PC-3 (cell line): ENCODE results near the gene CLASP1. TPM values are rescaled to one million over a fixed set of nuclear protein-coding genes. Genes with fewer than 3 reads are reported as not detected.
"Not testable (repeated sequence)": the region's sequence is repeated elsewhere in the genome, so short reads cannot be mapped to it uniquely, and the experiment has no call there.

Source experiments
- ATAC-seq: fragments of 200-7000 bp; cut with Tn5 transposase; 2 replicates; pipeline ENCODE4 v1.9.1; 2020; ENCODE audit warnings: mild to moderate bottlenecking, moderate library complexity
- BruUV-seq: library from RNA; stranded (reverse); fragments of 400-500 nt; replicated peaks from 2 replicates; lab custom pipeline; 2021; lab: Mats Ljungman, UMichigan
- CTCF ChIA-PET: fragments of 300-600 bp; sonication (Branson Sonifier 250); formaldehyde crosslinking; loops from one replicate; lab custom pipeline; 2022; ENCODE audit warnings: antibody characterized with exemption; lab: Charles Lee
- POLR2A ChIA-PET: fragments of 300-600 bp; sonication (Branson Sonifier 250); formaldehyde crosslinking; loops from one replicate; lab custom pipeline; 2022; ENCODE audit warnings: antibody characterized with exemption; ENCODE audit not compliant: unreplicated experiment; lab: Charles Lee
- DNase-seq: peaks from one replicate; pipeline ENCODE4 v3.0.0-alpha.2; 2015
- H2AFZ ChIP-seq: fragments of 300-600 bp; sonication (generic); 2 replicates; pipeline ENCODE4 v1.6.0; 2016; ENCODE audit warnings: antibody characterized with exemption, low read length
- H3F3A ChIP-seq: fragments of 300-600 bp; sonication (generic); one replicate; pipeline ENCODE4 v1.6.0; 2017; ENCODE audit warnings: antibody characterized with exemption, low read length, control low read depth, mild to moderate bottlenecking; ENCODE audit not compliant: unreplicated experiment
- H3K27ac ChIP-seq: fragments of 300-600 bp; sonication (generic); 2 replicates; pipeline ENCODE4 v1.5.1; 2016; ENCODE audit warnings: mild to moderate bottlenecking, low read length
- H3K27me3 ChIP-seq: fragments of 300-600 bp; sonication (generic); 2 replicates; pipeline ENCODE4 v1.6.1; 2016; ENCODE audit warnings: low read length, mixed read lengths
- H3K36me3 ChIP-seq: fragments of 300-600 bp; sonication (generic); 2 replicates; pipeline ENCODE4 v1.6.1; 2016; ENCODE audit warnings: low read depth, mixed run types, low read length, mixed read lengths
- H3K4me1 ChIP-seq: fragments of 300-600 bp; sonication (generic); 2 replicates; pipeline ENCODE4 v1.5.1; 2016; ENCODE audit warnings: low read length; ENCODE audit not compliant: insufficient read depth
- H3K4me2 ChIP-seq: fragments of 300-600 bp; sonication (generic); 2 replicates; pipeline ENCODE4 v1.6.0; 2016; ENCODE audit warnings: low read length
- H3K4me3 ChIP-seq: fragments of 300-600 bp; sonication (generic); 2 replicates; pipeline ENCODE4 v1.5.1; 2016; ENCODE audit warnings: mild to moderate bottlenecking, low read length, mixed read lengths
- H3K79me2 ChIP-seq: fragments of 300-600 bp; sonication (generic); 2 replicates; pipeline ENCODE4 v1.6.1; 2017; ENCODE audit warnings: low read length, mixed read lengths
- H3K9ac ChIP-seq: fragments of 300-600 bp; sonication (generic); 2 replicates; pipeline ENCODE4 v1.6.0; 2016; ENCODE audit warnings: mild to moderate bottlenecking, low read length
- H3K9me2 ChIP-seq: fragments of 300-600 bp; sonication (generic); replicated peaks from 2 replicates; pipeline ENCODE4 v1.6.1; 2016; ENCODE audit warnings: mixed run types, low read length, mixed read lengths
- H3K9me3 ChIP-seq: fragments of 300-600 bp; sonication (generic); 2 replicates; pipeline ENCODE4 v1.6.1; 2016; ENCODE audit warnings: low read length, mixed read lengths
- H4K20me1 ChIP-seq: fragments of 300-600 bp; sonication (generic); 2 replicates; pipeline ENCODE4 v1.6.1; 2016; ENCODE audit warnings: low read length, mixed read lengths
- CTCF ChIP-seq: fragments of 300-600 bp; sonication (generic); conservative IDR thresholded peaks from 2 replicates; pipeline ENCODE4 v1.5.1; 2017; ENCODE audit warnings: antibody characterized with exemption, low read depth, mild to moderate bottlenecking, low read length
- EZH2 ChIP-seq: fragments of 300-600 bp; sonication (generic); IDR thresholded peaks from one replicate; pipeline ENCODE4 v1.6.1; 2017; ENCODE audit warnings: antibody characterized with exemption, mild to moderate bottlenecking, low read length; ENCODE audit not compliant: unreplicated experiment
- EZH2phosphoT487 ChIP-seq: fragments of 300-600 bp; sonication (generic); IDR thresholded peaks from 2 replicates; pipeline ENCODE4 v1.6.1; 2018; ENCODE audit warnings: mild to moderate bottlenecking, antibody characterized with exemption, low read length, borderline replicate concordance
- intact Hi-C: fragments of 100-400 bp; cut with micrococcal nuclease; formaldehyde crosslinking; loops from 2 replicates; pipeline ENCODE4 v1.9.0; 2023
- total RNA-seq: library from RNA; depleted of rRNA; stranded (reverse); fragments of >200 nt; gene quantifications from 2 replicates; pipeline ENCODE4 v1.2.3, GENCODE V29; 2014

Gene CLASP1
- total RNA-seq, 1 experiment from 2014 or later, result 24.3 TPM

DNA sequence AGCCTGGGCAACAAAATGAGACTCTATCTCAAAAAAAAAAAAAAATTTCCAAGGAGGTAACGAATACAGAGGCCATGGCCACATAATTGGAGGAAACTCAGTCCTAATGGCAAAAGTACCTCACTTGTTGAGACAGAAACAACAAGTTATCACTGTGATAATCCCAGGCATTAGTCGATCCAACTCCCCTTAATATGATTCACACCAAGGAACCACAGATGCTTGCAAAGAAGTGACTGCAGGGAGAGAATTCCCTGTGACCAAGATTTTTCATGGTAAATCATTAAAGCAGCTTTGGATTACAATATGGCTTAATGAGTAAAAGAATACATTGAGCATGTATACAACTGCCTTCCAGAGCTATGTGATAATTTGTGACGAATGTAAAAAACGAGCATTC is 199.0 kb downstream of the CLASP1 start:
- no peak for DNase-seq

GRCh38 chr2:121446647-121447241 is 202.5 kb downstream of the CLASP1 start:
- intact Hi-C loops, result no loop called here
- Histone ChIP-seq H3K9ac (no peak overlapping the region), H2AFZ (no peak overlapping the region), H3K36me3 (peaks cover 41% of the 10 kb centered on the region), H3K4me1 (no peaks in the 10 kb centered on the region), H3K79me2 (no peaks in the 10 kb centered on the region), H3K4me3 (no peak overlapping the region), H4K20me1 (no peaks in the 10 kb centered on the region), H3K27me3 (no peaks in the 10 kb centered on the region), H3K4me2 (no peak overlapping the region), H3K27ac (no peak overlapping the region), H3K9me2 (no peaks in the 10 kb centered on the region), H3F3A (no peaks in the 10 kb centered on the region), H3K9me3 (no peaks in the 10 kb centered on the region)
- DNase-seq, result peak; percentile 12
- no peak for TF ChIP-seq EZH2
- no peak for TF ChIP-seq EZH2phosphoT487
- no peak for TF ChIP-seq CTCF
- ChIA-PET CTCF (no interaction called here), POLR2A (no interaction called here)
- no peak; the same call in 1 of the 2 replicates for ATAC-seq
- BruUV-seq, result no TSS peak

More for the DNA sequence above, 199.0 kb downstream of the CLASP1 start:
- ChIA-PET CTCF (no interaction called here), POLR2A (no interaction called here)
- no peaks in the 10 kb centered on the region for H3K27me3 ChIP-seq
- no peak overlapping the region for H3K4me3 ChIP-seq
- H3K9me3 ChIP-seq, result no peaks in the 10 kb centered on the region
- H2AFZ ChIP-seq, result no peak overlapping the region
- no peaks in the 10 kb centered on the region for H3K9me2 ChIP-seq
- ATAC-seq, result no peak
- TF ChIP-seq EZH2phosphoT487 (no peak), EZH2 (no peak), CTCF (no peak)
- no peak overlapping the region for H3K4me2 ChIP-seq
- intact Hi-C loops, result no loop called here
- no peak overlapping the region for H3K9ac ChIP-seq
- H3K4me1 ChIP-seq, result no peaks in the 10 kb centered on the region
- H3K27ac ChIP-seq, result no peak overlapping the region
- H4K20me1 ChIP-seq, result no peaks in the 10 kb centered on the region
- H3F3A ChIP-seq, result no peaks in the 10 kb centered on the region
- no peaks in the 10 kb centered on the region for H3K79me2 ChIP-seq
- H3K36me3 ChIP-seq, result peaks cover 42% of the 10 kb centered on the region
- no TSS peak for BruUV-seq

- intact Hi-C loops, result no loop called here
- H3K36me3 ChIP-seq, result peaks cover 31% of the 10 kb centered on the region
- no peak for TF ChIP-seq CTCF
- TF ChIP-seq EZH2, result no peak
- no peak for TF ChIP-seq EZH2phosphoT487
- H3K9me2 ChIP-seq, result no peaks in the 10 kb centered on the region
- no peak overlapping the region for H3K9ac ChIP-seq
- no peaks in the 10 kb centered on the region for H3K79me2 ChIP-seq
- H3K4me3 ChIP-seq, result no peak overlapping the region
- no peaks in the 10 kb centered on the region for H4K20me1 ChIP-seq
- ATAC-seq (no peak), DNase-seq (no peak)
- no peaks in the 10 kb centered on the region for H3K27me3 ChIP-seq
- no peak overlapping the region for H3K27ac ChIP-seq
- H3K4me2 ChIP-seq, result no peak overlapping the region
- H2AFZ ChIP-seq, result no peak overlapping the region
- H3K9me3 ChIP-seq, result no peaks in the 10 kb centered on the region
- H3F3A ChIP-seq, result no peaks in the 10 kb centered on the region
- H3K4me1 ChIP-seq, result no peaks in the 10 kb centered on the region
- no TSS peak for BruUV-seq
- POLR2A ChIA-PET, result no interaction called here
- CTCF ChIA-PET, result no interaction called here
Measured at GRCh38 chr2:121442889-121443288, 206.4 kb downstream of the CLASP1 start.

DNA sequence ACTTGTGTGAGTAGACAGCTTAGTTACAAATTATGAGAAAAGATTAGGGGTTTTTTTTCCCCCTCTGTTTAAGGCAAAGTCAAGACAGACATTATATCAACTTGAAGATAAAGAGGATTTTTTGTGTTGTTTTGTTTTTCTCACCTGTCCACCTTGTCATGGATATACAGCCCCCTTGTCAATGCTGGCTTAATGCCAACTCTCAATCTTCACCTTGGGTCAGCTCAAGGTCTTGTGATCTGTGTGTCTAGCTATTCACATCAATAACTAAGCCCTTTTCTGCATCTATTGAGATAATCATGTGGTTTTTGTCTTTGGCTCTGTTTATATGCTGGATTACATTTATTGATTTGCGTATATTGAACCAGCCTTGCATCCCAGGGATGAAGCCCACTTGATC is 211.0 kb downstream of the CLASP1 start:
- H3K9me2 ChIP-seq, H3K9me3 ChIP-seq, H4K20me1 ChIP-seq, intact Hi-C loops, H3K9ac ChIP-seq, H3K36me3 ChIP-seq, H3K4me1 ChIP-seq, H3K79me2 ChIP-seq, H2AFZ ChIP-seq, H3K27me3 ChIP-seq, DNase-seq, BruUV-seq, H3K4me2 ChIP-seq, ATAC-seq, H3K27ac ChIP-seq, H3K4me3 ChIP-seq, H3F3A ChIP-seq: not testable (repeated sequence)
- CTCF ChIA-PET, result interaction anchor here (0.6 kb wide), 1 partner anchor 72 kb away, joined by 4 read pairs; no protein-coding TSS in a partner anchor
- POLR2A ChIA-PET, result interaction anchor here (0.7 kb wide), 1 partner anchor 72 kb away, joined by 4 read pairs; no protein-coding TSS in a partner anchor
